Measurements from ENCODE around the gene SLC51B.
A peak's percentile ranks its signal among the peaks of the same experiment; 100 is the strongest.
"Not testable (repeated sequence)": the region's sequence is repeated elsewhere in the genome, so short reads cannot be mapped to it uniquely, and the experiment has no call there.

SLC51B gene

GRCh38 chr15:65038836-65039235 lies 6.4 kb upstream of the SLC51B start:
- in situ Hi-C loops (cut with MboI; ENCODE audit: low pct_unique_long_range_greater_than_20kb, low sequenced_read_pairs) = no loop called here
- DNase-seq = no peak

GRCh38 chr15:65040461-65040860 lies 4.7 kb upstream of the SLC51B start:
- in situ Hi-C loops (cut with MboI; ENCODE audit: low pct_unique_long_range_greater_than_20kb, low sequenced_read_pairs) = no loop called here
- DNase-seq = no peak

GRCh38 chr15:65041787-65042186 lies 3.4 kb upstream of the SLC51B start:
- DNase-seq = no peak
- in situ Hi-C loops (cut with MboI; ENCODE audit: low pct_unique_long_range_greater_than_20kb, low sequenced_read_pairs) = no loop called here

- no peak for DNase-seq
- in situ Hi-C loops (cut with MboI; ENCODE audit: low pct_unique_long_range_greater_than_20kb, low sequenced_read_pairs) = no loop called here
Measured at GRCh38 chr15:65042776-65043327, 2.3 kb upstream of the SLC51B start.

GRCh38 chr15:65044218-65044617 lies 969 bp upstream of the SLC51B start:
- in situ Hi-C loops (cut with MboI; ENCODE audit: low pct_unique_long_range_greater_than_20kb, low sequenced_read_pairs); DNase-seq: not testable (repeated sequence)

GRCh38 chr15:65048241-65048640 lies 3.1 kb downstream of the SLC51B start:
- in situ Hi-C loops (cut with MboI; ENCODE audit: low pct_unique_long_range_greater_than_20kb, low sequenced_read_pairs) = no loop called here
- DNase-seq = no peak

GRCh38 chr15:65049418-65049840 lies 4.2 kb downstream of the SLC51B start:
- peak; percentile 97 for DNase-seq
- in situ Hi-C loops (cut with MboI; ENCODE audit: low pct_unique_long_range_greater_than_20kb, low sequenced_read_pairs) = no loop called here

- peak; percentile 29 for DNase-seq
- in situ Hi-C loops (cut with MboI; ENCODE audit: low pct_unique_long_range_greater_than_20kb, low sequenced_read_pairs) = no loop called here
Measured at GRCh38 chr15:65050270-65050669, 5.1 kb downstream of the SLC51B start.

- in situ Hi-C loops (cut with MboI; ENCODE audit: low pct_unique_long_range_greater_than_20kb, low sequenced_read_pairs) = no loop called here
Measured at GRCh38 chr15:65051266-65051665, 6.1 kb downstream of the SLC51B start.

GRCh38 chr15:65052956-65053355 lies 7.8 kb downstream of the SLC51B start:
- in situ Hi-C loops (cut with MboI; ENCODE audit: low pct_unique_long_range_greater_than_20kb, low sequenced_read_pairs) = no loop called here

More at GRCh38 chr15:65051266-65051665, 6.1 kb downstream of the SLC51B start:
- DNase-seq = no peak

GRCh38 chr15:65054333-65055200 lies 9.4 kb downstream of the SLC51B start:
- in situ Hi-C loops (cut with MboI; ENCODE audit: low pct_unique_long_range_greater_than_20kb, low sequenced_read_pairs) = no loop called here
- peak; percentile 90 for DNase-seq

More at GRCh38 chr15:65052956-65053355, 7.8 kb downstream of the SLC51B start:
- no peak for DNase-seq

GRCh38 chr15:65055201-65055870 lies 10.1 kb downstream of the SLC51B start:
- no peak for DNase-seq
- in situ Hi-C loops (cut with MboI; ENCODE audit: low pct_unique_long_range_greater_than_20kb, low sequenced_read_pairs) = no loop called here

- no peak for DNase-seq
- in situ Hi-C loops (cut with MboI; ENCODE audit: low pct_unique_long_range_greater_than_20kb, low sequenced_read_pairs) = no loop called here
Measured at GRCh38 chr15:65056106-65056505, 10.9 kb downstream of the SLC51B start.

- in situ Hi-C loops (cut with MboI; ENCODE audit: low pct_unique_long_range_greater_than_20kb, low sequenced_read_pairs) = no loop called here
- no peak for DNase-seq
Measured at GRCh38 chr15:65056868-65057548, 11.8 kb downstream of the SLC51B start.

GRCh38 chr15:65057549-65057940 lies 12.4 kb downstream of the SLC51B start:
- in situ Hi-C loops (cut with MboI; ENCODE audit: low pct_unique_long_range_greater_than_20kb, low sequenced_read_pairs) = no loop called here

GRCh38 chr15:65058394-65059368 lies 13.5 kb downstream of the SLC51B start:
- no peak for DNase-seq
- in situ Hi-C loops (cut with MboI; ENCODE audit: low pct_unique_long_range_greater_than_20kb, low sequenced_read_pairs) = no loop called here

More at GRCh38 chr15:65057549-65057940, 12.4 kb downstream of the SLC51B start:
- no peak for DNase-seq

- in situ Hi-C loops (cut with MboI; ENCODE audit: low pct_unique_long_range_greater_than_20kb, low sequenced_read_pairs) = no loop called here
- no peak for DNase-seq
Measured at GRCh38 chr15:65059369-65059750, 14.2 kb downstream of the SLC51B start.

- in situ Hi-C loops (cut with MboI; ENCODE audit: low pct_unique_long_range_greater_than_20kb, low sequenced_read_pairs) = no loop called here
- no peak for DNase-seq
Measured at GRCh38 chr15:65059931-65060596, 14.9 kb downstream of the SLC51B start.

All from KBM-7 (cell line).